ENCODE results near the gene INO80.

INO80 gene

GRCh38 chr15:41043276-41043951, 72.7 kb downstream of the INO80 start:
- DNase-seq (ENCODE audit: low read depth): peak; percentile 84

- no peak for DNase-seq (ENCODE audit: low read depth)
Observed at GRCh38 chr15:41042851-41043250, 73.2 kb downstream of the INO80 start.

GRCh38 chr15:41039121-41039520, 77.0 kb downstream of the INO80 start:
- no peak for DNase-seq (ENCODE audit: low read depth)

- no peak for DNase-seq (ENCODE audit: low read depth)
Observed at GRCh38 chr15:41032079-41032328, 84.1 kb downstream of the INO80 start.

- peak; percentile 19 for DNase-seq (ENCODE audit: low read depth)
Observed at GRCh38 chr15:41031232-41032078, 84.6 kb downstream of the INO80 start.

GRCh38 chr15:41028853-41029252, 87.2 kb downstream of the INO80 start:
- no peak for DNase-seq (ENCODE audit: low read depth)

- DNase-seq (ENCODE audit: low read depth): no peak
Observed at GRCh38 chr15:41025393-41025792, 90.7 kb downstream of the INO80 start.

- DNase-seq (ENCODE audit: low read depth): no peak
Observed at GRCh38 chr15:41024885-41025284, 91.2 kb downstream of the INO80 start.

GRCh38 chr15:41024131-41024530, 91.9 kb downstream of the INO80 start:
- DNase-seq (ENCODE audit: low read depth): peak; percentile 93

- DNase-seq (ENCODE audit: low read depth): peak; percentile 76
Observed at GRCh38 chr15:41022487-41023090, 93.5 kb downstream of the INO80 start.

GRCh38 chr15:41020829-41021228, 95.3 kb downstream of the INO80 start:
- DNase-seq (ENCODE audit: low read depth): no peak

GRCh38 chr15:41020311-41020710, 95.8 kb downstream of the INO80 start:
- peak; percentile 18 for DNase-seq (ENCODE audit: low read depth)

- DNase-seq (ENCODE audit: low read depth): no peak
Observed at GRCh38 chr15:41019174-41019573, 96.9 kb downstream of the INO80 start.

GRCh38 chr15:41018534-41018933, 97.5 kb downstream of the INO80 start:
- peak; percentile 46 for DNase-seq (ENCODE audit: low read depth)

- no peak for DNase-seq (ENCODE audit: low read depth)
Observed at GRCh38 chr15:41017066-41017735, 98.9 kb downstream of the INO80 start.

GRCh38 chr15:41013691-41014414, 102.2 kb downstream of the INO80 start:
- no peak for DNase-seq (ENCODE audit: low read depth)

GRCh38 chr15:41011055-41011815, 104.8 kb downstream of the INO80 start:
- DNase-seq (ENCODE audit: low read depth): no peak

- DNase-seq (ENCODE audit: low read depth): no peak
Observed at GRCh38 chr15:41010345-41010744, 105.7 kb downstream of the INO80 start.

GRCh38 chr15:41006479-41006878, 109.6 kb downstream of the INO80 start:
- DNase-seq (ENCODE audit: low read depth): no peak

GRCh38 chr15:41004490-41004889, 111.6 kb downstream of the INO80 start:
- DNase-seq (ENCODE audit: low read depth): no peak

GRCh38 chr15:41001524-41002214, 114.4 kb downstream of the INO80 start:
- peak; percentile 57 for DNase-seq (ENCODE audit: low read depth)
